Cardiac ventricle fibroblast (primary cell): ENCODE data around the gene CFHR5. TPM values are rescaled to one million over a fixed set of nuclear protein-coding genes. Genes with fewer than 3 reads are reported as not detected.

Experiments
- total RNA-seq: library from RNA; depleted of rRNA; stranded (reverse); fragments of >200 nt; gene quantifications from 2 replicates; pipeline ENCODE4 v1.2.3, GENCODE V29; 2015

CFHR5 gene
- not detected in 2 replicates for total RNA-seq

GRCh38 chr1:196977278-196977677 lies at the start of gene CFHR5:
Gene CFHR5, plus strand, starts transcription at chr1:196977556. Its CDS starts 109 bp downstream, at chr1:196977665.

DNA sequence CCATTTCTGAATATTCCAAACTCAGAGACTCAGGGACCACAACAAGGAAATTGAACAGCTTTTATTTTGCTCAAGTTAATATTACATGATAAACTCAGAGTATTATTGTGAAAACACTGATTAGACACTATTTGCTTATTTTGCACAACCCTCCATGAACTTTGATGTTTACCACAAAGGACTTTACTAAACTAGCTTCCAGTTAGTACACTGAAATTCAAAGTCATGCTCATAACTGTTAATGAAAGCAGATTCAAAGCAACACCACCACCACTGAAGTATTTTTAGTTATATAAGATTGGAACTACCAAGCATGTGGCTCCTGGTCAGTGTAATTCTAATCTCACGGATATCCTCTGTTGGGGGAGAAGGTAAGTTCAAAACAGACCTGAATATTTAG lies 33.8 kb upstream of the CFHR5 start, which contains the start of gene CFHR2:
Gene CFHR2 (plus strand): TSS at position 171 of the 400 bp plus-strand sequence. CDS start 143 bp downstream, at position 314.

Other genes starting within 250 kb of the CFHR5 start
- 0.31 TPM in 1 of 2 replicates, not detected in the other for gene CFHR3, start 202.7 kb upstream of the CFHR5 start, total RNA-seq
- 0.25 and 0.49 TPM in 2 replicates for gene CFHR1, start 157.8 kb upstream of the CFHR5 start, total RNA-seq
- gene CFHR4, start 89.5 kb upstream of the CFHR5 start, total RNA-seq = not detected in 2 replicates
- not detected in 2 replicates for gene CFHR2, start 33.8 kb upstream of the CFHR5 start, total RNA-seq
- not detected in 2 replicates for gene F13B, start 89.7 kb downstream of the CFHR5 start, total RNA-seq
- gene ASPM, start 169.1 kb downstream of the CFHR5 start, total RNA-seq = 2.9 and 3.0 TPM in 2 replicates
- gene ZBTB41, start 223.7 kb downstream of the CFHR5 start, total RNA-seq = 8.5 and 9.6 TPM in 2 replicates